HUES64 (cell line): Measurements from ENCODE around the gene FAM234B. TPM values are rescaled to one million over a fixed set of nuclear protein-coding genes. Genes with fewer than 3 reads are reported as not detected.

ENCODE experiments used
- H3K27ac ChIP-seq: 2 replicates; pipeline ENCODE4 v1.7.0; 2013; ENCODE audit warnings: low read depth, low read length, inconsistent platforms
- H3K27me3 ChIP-seq: 2 replicates; pipeline ENCODE4 v1.6.1; 2013; ENCODE audit warnings: mild to moderate bottlenecking, low read length; ENCODE audit not compliant: insufficient read depth
- H3K36me3 ChIP-seq: 2 replicates; pipeline ENCODE4 v1.6.1; 2013; ENCODE audit warnings: mild to moderate bottlenecking, low read length; ENCODE audit not compliant: insufficient read depth
- H3K4me1 ChIP-seq: 2 replicates; pipeline ENCODE4 v1.6.1; 2013; ENCODE audit warnings: mild to moderate bottlenecking, low read length, moderate library complexity; ENCODE audit not compliant: insufficient read depth
- H3K4me3 ChIP-seq: 2 replicates; pipeline ENCODE4 v1.5.1; 2013; ENCODE audit warnings: mild to moderate bottlenecking, low read length, moderate library complexity
- H3K9ac ChIP-seq: 2 replicates; pipeline ENCODE4 v1.6.1; 2013; ENCODE audit warnings: mild to moderate bottlenecking, low read depth, low read length
- H3K9me3 ChIP-seq: 2 replicates; pipeline ENCODE4 v1.6.1; 2013; ENCODE audit warnings: low read depth, low read length; ENCODE audit not compliant: insufficient read depth
- WGBS: fragments of 150-250, 120-280 bp; methylation state at CpG from one replicate; pipeline ENCODE4 v1.1.7; 2013; ENCODE audit warnings: missing lambda C conversion rate; 5-methylcytosine and 5-hydroxymethylcytosine counted together
- polyA plus RNA-seq, 2 experiments: library from polyadenylated mRNA; stranded (reverse); fragments of 50-300 nt; gene quantifications; one replicate each; pipeline ENCODE4 v1.2.3, GENCODE V29; 2013

FAM234B gene, protein sequence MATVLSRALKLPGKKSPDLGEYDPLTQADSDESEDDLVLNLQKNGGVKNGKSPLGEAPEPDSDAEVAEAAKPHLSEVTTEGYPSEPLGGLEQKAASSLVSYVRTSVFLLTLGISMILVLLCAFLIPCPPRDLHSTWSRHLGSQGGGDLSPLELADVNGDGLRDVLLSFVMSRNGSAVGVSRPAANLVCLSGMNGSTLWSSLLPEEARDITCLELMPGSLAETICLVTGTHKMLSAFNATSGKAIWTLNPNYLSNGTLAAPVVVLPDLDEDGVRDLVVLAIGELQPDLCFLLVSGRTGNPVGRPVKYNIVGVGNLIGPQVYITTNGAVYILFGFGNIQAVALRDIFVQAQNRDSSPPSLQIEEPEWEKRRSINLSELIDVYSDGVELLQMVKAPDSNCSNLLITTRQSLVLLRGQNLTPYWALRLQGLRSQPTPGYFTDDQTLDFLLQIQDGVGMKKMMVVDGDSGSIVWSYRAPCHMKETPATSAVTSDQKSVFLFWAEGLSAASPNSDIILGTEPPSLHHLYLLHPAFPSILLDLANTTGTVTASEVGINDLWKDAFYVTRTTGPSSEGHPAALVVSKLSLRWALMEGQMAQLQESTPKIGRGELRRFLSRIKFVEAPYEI
- 10.9 TPM for polyA plus RNA-seq (2013, experiment 1 of 2)
- polyA plus RNA-seq (2013, experiment 2 of 2) = 12.7 TPM

DNA sequence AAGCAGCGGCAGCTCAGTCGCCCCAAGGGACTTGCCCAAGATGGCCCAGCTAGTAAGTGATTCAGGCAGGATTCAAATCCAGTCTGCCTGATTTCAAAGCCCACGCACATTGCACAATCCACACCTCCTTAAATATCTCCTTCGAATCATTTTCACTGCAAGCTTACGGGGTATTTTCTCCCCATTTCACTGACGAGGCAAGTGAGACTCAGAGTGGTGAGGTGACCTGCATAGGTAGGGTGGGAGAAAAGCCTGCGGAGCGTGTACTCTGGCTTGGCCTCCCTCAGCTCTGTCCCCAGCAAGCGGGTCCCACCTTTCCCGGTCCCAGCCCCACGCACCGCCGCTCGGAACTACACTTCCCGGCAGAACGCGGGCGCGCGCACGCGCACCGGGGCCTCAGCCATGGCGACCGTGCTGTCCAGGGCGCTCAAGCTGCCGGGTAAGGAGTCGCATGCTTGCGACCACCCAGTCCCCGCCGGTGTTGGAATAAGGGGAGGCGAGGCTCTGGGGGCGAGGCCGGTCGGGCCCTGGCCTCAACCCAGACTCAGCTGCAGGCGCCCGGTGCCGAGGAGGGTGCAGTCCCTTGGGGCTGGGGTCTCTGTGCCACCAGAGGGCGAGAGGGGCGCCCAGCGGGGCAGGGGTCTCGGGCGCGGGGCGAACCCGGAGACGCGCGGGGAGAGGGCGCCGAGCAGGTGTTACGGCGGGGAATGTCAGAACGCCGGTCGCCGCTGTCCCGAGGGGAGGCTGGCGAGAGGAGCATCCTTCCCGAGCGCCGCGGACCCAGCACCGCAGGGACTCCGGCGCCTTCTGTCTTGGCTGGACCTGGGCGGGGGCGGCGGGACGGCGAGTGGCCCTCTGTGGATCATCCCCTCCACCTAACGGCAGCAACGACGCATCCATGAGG lies at the start of gene FAM234B:
Gene FAM234B, plus strand, starts transcription at position 380 of the 904 bp plus-strand sequence. Its CDS starts 23 bp downstream, at position 403.
- H3K27me3 ChIP-seq = peaks cover 4% of the 10 kb centered on the region; the same call in 1 of the 2 replicates
- H3K9ac ChIP-seq = peak within 1 kb of the TSS; percentile 67
- no peak within 1 kb of the TSS for H3K27ac ChIP-seq
- H3K4me1 ChIP-seq = peaks cover 16% of the 10 kb centered on the region; the same call in 1 of the 2 replicates
- H3K4me3 ChIP-seq = peak within 1 kb of the TSS; percentile 89
- H3K9me3 ChIP-seq = no peaks in the 10 kb centered on the region
- WGBS = 4% methylated on average over 73 of the region's 74 CpGs
- no peaks in the 10 kb centered on the region for H3K36me3 ChIP-seq

DNA sequence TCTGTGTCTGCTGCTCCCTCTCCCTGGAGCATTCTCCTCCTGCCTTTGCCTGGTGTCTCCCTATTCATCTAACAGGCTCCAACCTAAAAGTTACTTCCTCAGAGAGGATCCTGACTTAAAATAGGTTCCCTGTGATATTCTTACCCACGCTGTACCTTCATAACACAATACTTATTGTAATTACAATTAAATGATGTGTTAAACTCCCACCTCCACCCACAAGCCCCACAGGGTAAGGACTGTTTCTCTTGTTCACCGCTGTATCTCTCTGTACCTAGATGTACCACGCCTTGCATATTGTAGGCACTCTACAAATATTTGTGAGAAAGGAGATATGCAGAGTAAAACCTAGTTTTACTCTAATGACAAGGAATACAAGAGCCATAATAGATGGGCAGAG lies 49.1 kb upstream of the FAM234B start:
- WGBS = 100% methylated on average over 2 of the region's 3 CpGs
- Histone ChIP-seq H3K27ac (no peak overlapping the region), H3K4me3 (no peak overlapping the region), H3K36me3 (no peaks in the 10 kb centered on the region), H3K9me3 (no peaks in the 10 kb centered on the region), H3K4me1 (peaks cover 20% of the 10 kb centered on the region), H3K9ac (no peak overlapping the region), H3K27me3 (no peaks in the 10 kb centered on the region)

DNA sequence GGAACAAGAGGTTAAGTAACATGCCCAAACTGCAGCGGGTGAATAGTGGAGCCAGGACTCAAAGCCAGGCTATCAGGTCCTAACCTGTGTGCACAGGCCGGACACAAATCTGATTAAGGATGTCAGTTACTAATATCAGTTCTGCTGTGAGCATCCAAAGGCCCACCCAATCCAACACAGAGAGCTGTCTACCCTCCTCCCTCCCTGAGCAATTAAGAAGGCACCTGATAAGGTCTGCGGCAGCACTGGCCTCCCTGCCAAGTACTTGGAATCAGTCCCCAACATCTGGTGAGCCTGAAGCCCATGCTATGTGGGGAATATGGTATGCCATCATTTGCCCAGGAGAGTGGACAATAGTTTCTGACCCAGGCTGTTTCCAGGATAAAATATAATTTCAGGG lies 48.0 kb upstream of the FAM234B start:
- H3K9ac ChIP-seq = no peak overlapping the region
- no peak overlapping the region for H3K4me3 ChIP-seq
- no peaks in the 10 kb centered on the region for H3K36me3 ChIP-seq
- H3K9me3 ChIP-seq = no peaks in the 10 kb centered on the region
- H3K27me3 ChIP-seq = no peaks in the 10 kb centered on the region
- WGBS = 90% methylated on average over 3 of the region's 3 CpGs
- no peak overlapping the region for H3K27ac ChIP-seq
- peaks cover 10% of the 10 kb centered on the region for H3K4me1 ChIP-seq

DNA sequence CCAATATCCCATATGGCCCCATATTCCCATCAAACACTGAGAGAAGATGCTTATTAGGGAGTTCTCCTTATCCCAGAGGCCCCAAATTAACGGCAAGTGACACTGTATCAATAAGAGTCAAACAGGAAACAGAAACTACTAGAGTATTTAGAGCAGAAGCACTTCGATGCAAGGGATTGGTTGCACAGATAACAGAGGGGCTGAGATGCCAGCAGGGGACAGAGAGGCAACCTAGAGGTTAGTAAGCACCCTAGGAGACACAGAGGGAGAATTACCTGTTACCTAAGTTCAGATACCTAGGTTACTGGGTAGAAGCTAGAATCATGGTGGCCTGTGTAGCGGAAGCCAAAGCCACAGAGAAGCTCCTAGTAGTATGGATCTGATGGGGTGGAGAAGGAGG lies 47.0 kb upstream of the FAM234B start:
- Histone ChIP-seq H3K9me3 (no peaks in the 10 kb centered on the region), H3K36me3 (no peaks in the 10 kb centered on the region), H3K27me3 (peaks cover 8% of the 10 kb centered on the region), H3K4me3 (no peak overlapping the region), H3K9ac (no peak overlapping the region), H3K4me1 (peaks cover 10% of the 10 kb centered on the region), H3K27ac (no peak overlapping the region)
- 93% methylated on average over 3 of the region's 3 CpGs for WGBS

DNA sequence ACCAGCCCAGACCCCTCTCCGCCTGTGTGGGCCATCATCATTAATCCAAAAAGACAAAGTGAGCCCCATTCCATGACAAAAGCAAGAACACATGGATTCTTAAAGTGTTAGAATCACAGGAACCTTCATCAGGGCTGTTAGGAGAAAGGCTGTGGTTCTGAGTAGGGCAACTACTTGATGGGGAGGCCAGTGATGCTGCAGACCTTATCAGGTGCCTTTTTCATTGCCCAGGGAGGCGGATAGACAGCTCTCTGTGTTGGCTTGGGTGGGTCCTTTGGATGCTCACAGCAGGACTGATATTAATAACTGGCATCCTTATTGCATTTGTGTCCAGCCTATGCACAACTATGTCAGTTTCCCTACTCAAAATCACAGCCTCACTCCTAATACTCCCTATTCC lies 46.4 kb upstream of the FAM234B start:
- Histone ChIP-seq H3K36me3 (no peaks in the 10 kb centered on the region), H3K4me1 (peaks cover 5% of the 10 kb centered on the region), H3K27ac (no peak overlapping the region), H3K9ac (no peak overlapping the region), H3K9me3 (no peaks in the 10 kb centered on the region), H3K27me3 (peaks cover 13% of the 10 kb centered on the region), H3K4me3 (no peak overlapping the region)
- WGBS = 57% methylated on average over 2 of the region's 2 CpGs

DNA sequence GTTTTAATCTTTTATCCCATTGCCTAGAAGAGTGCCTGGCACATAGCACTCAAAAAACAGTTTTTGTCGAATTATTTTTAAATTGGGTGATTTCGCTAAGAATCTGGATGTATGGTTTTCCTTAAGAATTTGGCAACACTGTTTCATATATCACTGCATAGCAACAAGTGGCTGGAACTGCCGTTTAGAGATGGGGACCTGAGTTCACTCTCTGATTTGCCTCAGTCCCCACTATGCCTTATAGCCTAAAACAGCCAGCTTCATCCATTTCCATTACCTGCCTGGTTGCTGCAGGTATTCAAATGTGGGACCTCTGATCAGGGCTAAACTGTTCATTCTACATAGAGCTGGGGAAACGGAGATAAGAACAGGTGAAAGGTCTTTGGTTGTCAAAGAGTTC lies 45.9 kb upstream of the FAM234B start:
- H3K27me3 ChIP-seq = peaks cover 19% of the 10 kb centered on the region
- H3K9ac ChIP-seq = no peak overlapping the region
- no peak overlapping the region for H3K4me3 ChIP-seq
- peaks cover 4% of the 10 kb centered on the region for H3K4me1 ChIP-seq
- 86% methylated on average over 4 of the region's 4 CpGs for WGBS
- no peak overlapping the region for H3K27ac ChIP-seq
- H3K9me3 ChIP-seq = no peaks in the 10 kb centered on the region
- H3K36me3 ChIP-seq = no peaks in the 10 kb centered on the region

DNA sequence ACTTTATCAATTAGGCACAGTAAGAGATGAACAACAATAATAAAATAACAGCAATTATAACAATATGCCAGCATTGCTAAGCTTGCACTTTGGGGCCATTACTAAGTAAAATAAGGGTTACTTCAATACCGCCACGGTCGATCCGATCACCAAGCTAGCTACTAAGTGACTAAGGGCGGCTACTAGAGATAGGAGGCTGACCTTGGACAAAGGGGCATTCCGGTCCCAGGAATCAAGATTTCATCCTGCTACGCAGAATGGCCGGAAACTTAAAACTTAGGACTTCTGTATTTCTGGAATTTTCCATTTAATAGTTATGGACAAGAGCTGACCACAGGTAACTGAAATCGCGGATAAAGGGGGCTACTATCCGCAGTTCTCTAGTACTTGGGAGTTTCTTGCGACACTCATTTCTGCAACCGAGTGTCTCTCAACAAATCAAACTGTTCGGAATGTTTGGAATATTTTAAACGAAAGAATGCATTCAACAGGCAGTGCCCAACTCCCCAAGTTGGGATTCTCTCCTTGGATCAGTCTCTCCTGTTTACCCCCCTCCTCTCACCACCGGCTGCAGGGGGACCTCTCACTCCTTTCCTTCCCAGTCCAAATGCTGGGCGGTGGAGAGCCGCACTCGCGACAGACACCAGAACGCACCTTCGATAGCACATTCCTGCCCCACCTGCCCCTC lies 44.8 kb upstream of the FAM234B start:
- Histone ChIP-seq H3K36me3 (no peaks in the 10 kb centered on the region), H3K4me3 (peak overlapping the region; percentile 74), H3K9me3 (no peaks in the 10 kb centered on the region), H3K4me1 (peaks cover 4% of the 10 kb centered on the region), H3K27me3 (peaks cover 23% of the 10 kb centered on the region), H3K27ac (peak overlapping the region; percentile 9; the same call in 1 of the 2 replicates), H3K9ac (peak overlapping the region; percentile 61)
- 41% methylated on average over 22 of the region's 22 CpGs for WGBS

DNA sequence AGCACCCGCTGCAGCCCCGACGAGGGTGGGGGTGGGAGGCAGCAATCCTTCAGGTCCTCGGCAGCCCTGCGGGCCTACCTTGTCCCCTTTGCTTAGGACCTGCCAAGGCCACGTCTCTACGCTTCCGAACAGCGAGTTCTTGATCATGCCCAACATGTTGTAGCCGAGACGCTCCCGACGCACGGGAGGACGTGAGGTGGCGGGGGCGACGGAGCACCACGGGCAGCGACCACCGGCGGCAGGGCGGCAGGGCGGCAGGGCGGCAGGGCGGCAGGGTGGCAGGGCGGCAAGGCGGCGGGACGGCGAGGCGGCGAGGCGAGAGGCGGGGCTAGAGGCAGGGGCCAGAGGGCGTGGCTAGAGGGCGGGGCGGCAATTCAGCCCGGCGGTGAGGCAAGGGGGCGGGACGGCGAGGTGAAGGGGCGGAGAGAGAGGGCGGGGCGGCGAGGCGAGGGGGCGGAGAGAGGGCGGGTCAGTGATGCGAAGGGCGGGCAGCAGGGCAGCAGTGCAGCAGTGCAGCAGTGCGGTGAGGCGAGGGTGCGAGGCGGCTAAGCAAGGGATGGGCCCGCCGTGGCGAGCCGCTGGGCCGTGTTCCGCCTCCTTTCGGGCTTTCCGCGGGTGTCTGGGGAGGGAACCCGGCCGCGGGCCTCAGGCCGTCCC lies 44.1 kb upstream of the FAM234B start, which contains the start of gene HEBP1:
Gene HEBP1, minus strand, starts transcription at position 307 of the 657 bp plus-strand sequence. Its CDS starts 151 bp downstream, at position 156.
- Histone ChIP-seq H3K4me1 (peaks cover 4% of the 10 kb centered on the region), H3K36me3 (no peaks in the 10 kb centered on the region), H3K9me3 (no peaks in the 10 kb centered on the region), H3K9ac (peak within 1 kb of the TSS; percentile 68), H3K4me3 (peak within 1 kb of the TSS; percentile 78), H3K27me3 (peaks cover 23% of the 10 kb centered on the region), H3K27ac (peak within 1 kb of the TSS; percentile 46; the same call in 1 of the 2 replicates)
- WGBS = under 1% methylated on average over 69 of the region's 69 CpGs

DNA sequence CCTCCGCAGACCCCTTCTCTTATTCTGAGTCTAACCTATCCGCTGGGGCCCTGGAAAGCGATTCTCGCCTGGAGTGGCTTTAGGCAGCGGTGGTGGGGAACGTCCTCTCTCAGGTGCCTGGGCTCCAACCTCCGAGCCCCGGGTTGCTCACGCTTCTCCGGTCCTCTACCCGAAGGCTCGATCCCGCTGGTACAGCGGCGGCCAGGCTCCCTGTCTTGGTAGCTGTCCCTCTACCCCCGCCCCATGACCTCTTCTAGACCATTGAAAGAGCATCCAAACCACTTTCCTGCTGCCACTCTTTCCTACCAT lies 43.6 kb upstream of the FAM234B start:
- peak overlapping the region; percentile 46; the same call in 1 of the 2 replicates for H3K27ac ChIP-seq
- H3K9ac ChIP-seq = peak overlapping the region; percentile 68
- H3K4me1 ChIP-seq = peaks cover 4% of the 10 kb centered on the region
- no peaks in the 10 kb centered on the region for H3K9me3 ChIP-seq
- H3K4me3 ChIP-seq = peak overlapping the region; percentile 78
- H3K36me3 ChIP-seq = no peaks in the 10 kb centered on the region
- H3K27me3 ChIP-seq = peaks cover 23% of the 10 kb centered on the region
- WGBS = under 1% methylated on average over 16 of the region's 16 CpGs
